ENCODE results near the gene TTN. TPM values are rescaled to one million over a fixed set of nuclear protein-coding genes. Genes with fewer than 3 reads are reported as not detected.

Gene TTN
- total and polyA plus RNA-seq, 2 of the 8 experiments (the other 6 are each of a cell fraction or from before 2014, with no cell fraction given), result 0.30 to 9.7 TPM

DNA sequence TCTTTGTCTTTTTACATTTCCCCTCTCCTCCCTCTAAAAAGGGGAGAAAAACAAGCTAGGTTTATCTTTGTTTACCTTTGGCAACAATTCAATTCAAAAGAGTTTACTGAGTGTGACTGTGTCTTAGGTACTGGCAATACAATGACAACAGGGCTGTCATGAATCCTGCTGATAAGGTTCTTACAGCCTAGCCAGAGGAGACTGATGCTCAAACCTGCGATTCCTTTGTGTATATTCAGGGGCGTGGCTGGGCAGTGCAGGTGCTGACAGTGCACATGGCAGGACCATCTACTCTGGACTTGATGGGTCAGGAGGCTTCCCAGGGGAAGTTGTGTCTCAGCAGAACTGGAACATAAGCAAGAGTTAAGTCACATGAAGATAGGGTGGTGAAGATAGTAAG lies 23.2 kb upstream of the TTN start:
- Histone ChIP-seq H3K23me2 (ENCODE audit: low read depth, low read length) (no peaks in the 10 kb centered on the region), H2AK5ac (ENCODE audit: low read depth, low read length) (no peak overlapping the region), H4K8ac (ENCODE audit: extremely low read depth, insufficient read depth, low read length) (no peak overlapping the region), H3K36me3 (ENCODE audit: control insufficient read depth in 2 of 4, insufficient read depth in 4 of 4, low read length in 3 of 4) (no peaks in the 10 kb centered on the region), H3K14ac (ENCODE audit: insufficient read length) (no peak overlapping the region), H3K4me2 (ENCODE audit: insufficient read depth in 1 of 2, low read depth in 2 of 2, low read length in 2 of 2) (no peak overlapping the region), H3K9me3 (ENCODE audit: insufficient read depth in 2 of 2, low read depth in 1 of 2, low read length in 1 of 2) (no peaks in the 10 kb centered on the region), H3K9ac (replicated peaks in 1 of 4; ENCODE audit: extremely low read depth in 1 of 4, low read depth in 3 of 4, low read length in 3 of 4) (no peak overlapping the region), H3K4me3 (ENCODE audit: extremely low read depth in 1 of 4, insufficient read depth in 2 of 4, low read depth in 3 of 4, low read length in 4 of 4) (no peak overlapping the region), H2BK15ac (ENCODE audit: low read length) (no peak overlapping the region; the same call in 1 of the 2 replicates), H4K5ac (ENCODE audit: insufficient read length, low read depth, low read length) (no peak overlapping the region), H4K91ac (replicated peaks; ENCODE audit: insufficient read length, low read length) (no peak overlapping the region), H2BK5ac (ENCODE audit: low read depth, low read length) (no peak overlapping the region), H2BK12ac (ENCODE audit: low read depth, low read length) (no peak overlapping the region), H3K27me3 (replicated peaks in 1 of 4; ENCODE audit: control insufficient read depth in 3 of 4, extremely low read depth in 1 of 4, insufficient read depth in 3 of 4, low read length in 3 of 4) (peaks cover 0 to 1% (median 0%) of the 10 kb centered on the region in 4 experiments; a peak in 1 of 7 replicates), H3K4me1 (replicated peaks in 1 of 4; ENCODE audit: control insufficient read depth in 3 of 4, insufficient read depth in 4 of 4, low read length in 3 of 4) (peaks cover 0 to 3% (median 0%) of the 10 kb centered on the region in 4 experiments; a peak in 1 of 7 replicates), H3K18ac (ENCODE audit: extremely low read depth, low read length) (no peak overlapping the region), H2BK120ac (replicated peaks; ENCODE audit: low read depth, low read length) (no peak overlapping the region), H3K56ac (replicated peaks; ENCODE audit: insufficient read length, low read depth, low read length) (no peak overlapping the region), H3K79me2 (ENCODE audit: control insufficient read depth in 1 of 2, insufficient read depth in 2 of 2, low read length in 2 of 2) (no peaks in the 10 kb centered on the region), H3K23ac (ENCODE audit: insufficient read length) (no peak overlapping the region), H3K4ac (replicated peaks; ENCODE audit: insufficient read length, low read depth, low read length) (no peak overlapping the region), H3K27ac (ENCODE audit: low read depth, low read length) (no peak overlapping the region), H4K20me1 (replicated peaks in 1 of 2; ENCODE audit: control insufficient read depth in 1 of 2, insufficient read depth in 2 of 2, low read length in 2 of 2) (no peaks in the 10 kb centered on the region), H2AFZ (ENCODE audit: low read length) (no peak overlapping the region), H2BK20ac (ENCODE audit: low read length) (no peak overlapping the region), H3K79me1 (ENCODE audit: low read depth, low read length) (no peaks in the 10 kb centered on the region)
- POLR2A ChIA-PET (ENCODE audit: partially characterized antibody), result no interaction called here
- FAIRE-seq, result no peak
- no peak for DNase-seq (ENCODE audit: low read depth in 1 of 2, low spot score in 2 of 2)
- 93% methylated on average over 2 of the region's 2 CpGs; no CpG with 5 or more reads in 1 of the 2 experiments for WGBS, 2 experiments (ENCODE audit: extremely low coverage in 1 of 2, insufficient coverage in 1 of 2, insufficient read length in 1 of 2, insufficient replicate concordance in 2 of 2, low coverage in 1 of 2, low lambda C conversion rate in 2 of 2, missing lambda C conversion rate in 1 of 2)
- CTCF ChIA-PET (ENCODE audit: partially characterized antibody), result no interaction called here
- TF ChIP-seq TEAD4 (IDR thresholded peaks at IDR 0.05; ENCODE audit: low read depth, low read length), result no peak
- TF ChIP-seq FOSL1 (IDR thresholded peaks at IDR 0.05; ENCODE audit: insufficient read depth, low read depth, low read length), result no peak
- TF ChIP-seq EZH2 (IDR thresholded peaks at IDR 0.05; ENCODE audit: low read depth, low read length, severe bottlenecking), result no peak
- no peak for TF ChIP-seq CHD2 (IDR thresholded peaks at IDR 0.05; ENCODE audit: low read length)
- TF ChIP-seq ATF3 (IDR thresholded peaks at IDR 0.05; ENCODE audit: insufficient read depth, low read depth, low read length), result no peak
- no peak for TF ChIP-seq POU5F1 (IDR thresholded peaks at IDR 0.05; ENCODE audit: low read depth, low read length)
- TF ChIP-seq SUZ12 (IDR thresholded peaks at IDR 0.05; ENCODE audit: low read length), result no peak
- no peak for TF ChIP-seq TAF1 (IDR thresholded peaks at IDR 0.05; ENCODE audit: low read depth, low read length)

Data from H1 (cell line).